CMK (cell line): Measurements from ENCODE around the gene KTN1.

Experiments
- DNase-seq: peaks from one replicate; pipeline ENCODE4 v3.0.0-alpha.2; 2010; ENCODE audit warnings: low read depth

KTN1 gene

DNA sequence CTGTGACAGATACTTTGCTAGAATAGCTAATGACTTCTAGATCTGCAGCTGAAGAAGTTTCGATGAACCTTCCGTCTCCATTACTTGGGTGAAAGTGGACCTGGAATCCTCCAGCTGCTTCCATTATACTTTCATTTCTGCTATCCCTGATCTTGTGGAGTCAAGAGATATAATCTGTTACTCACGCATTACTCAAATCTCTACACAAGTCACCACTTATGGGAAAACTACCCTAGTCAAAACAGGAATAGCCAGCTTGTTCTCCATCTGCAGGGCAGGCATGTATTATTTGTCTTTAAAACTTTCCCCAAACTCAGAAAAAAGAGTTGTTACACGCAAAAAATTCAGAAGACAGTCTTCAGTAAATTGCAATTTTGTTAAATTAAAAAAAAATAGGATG lies 2.8 kb upstream of the KTN1 start:
- DNase-seq = no peak

DNA sequence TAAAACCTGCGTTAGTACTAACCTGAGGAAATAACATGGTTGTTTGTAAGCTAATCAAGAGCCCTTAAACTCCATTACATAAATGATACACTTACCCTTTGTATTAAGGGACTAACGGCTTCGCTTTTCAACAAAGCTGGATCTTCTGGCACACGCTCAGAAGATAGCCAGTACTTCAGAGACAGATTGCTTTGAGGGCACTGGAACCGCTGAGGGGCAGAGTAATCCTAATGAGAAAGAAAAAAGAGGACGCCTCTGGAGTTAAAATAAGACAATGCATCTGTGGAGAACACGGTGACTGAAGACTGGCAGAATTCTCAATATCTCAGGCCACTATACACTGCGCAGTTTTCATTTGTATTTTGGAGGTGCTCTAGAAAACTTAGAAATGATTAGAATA lies 1.5 kb upstream of the KTN1 start:
- no peak for DNase-seq

DNA sequence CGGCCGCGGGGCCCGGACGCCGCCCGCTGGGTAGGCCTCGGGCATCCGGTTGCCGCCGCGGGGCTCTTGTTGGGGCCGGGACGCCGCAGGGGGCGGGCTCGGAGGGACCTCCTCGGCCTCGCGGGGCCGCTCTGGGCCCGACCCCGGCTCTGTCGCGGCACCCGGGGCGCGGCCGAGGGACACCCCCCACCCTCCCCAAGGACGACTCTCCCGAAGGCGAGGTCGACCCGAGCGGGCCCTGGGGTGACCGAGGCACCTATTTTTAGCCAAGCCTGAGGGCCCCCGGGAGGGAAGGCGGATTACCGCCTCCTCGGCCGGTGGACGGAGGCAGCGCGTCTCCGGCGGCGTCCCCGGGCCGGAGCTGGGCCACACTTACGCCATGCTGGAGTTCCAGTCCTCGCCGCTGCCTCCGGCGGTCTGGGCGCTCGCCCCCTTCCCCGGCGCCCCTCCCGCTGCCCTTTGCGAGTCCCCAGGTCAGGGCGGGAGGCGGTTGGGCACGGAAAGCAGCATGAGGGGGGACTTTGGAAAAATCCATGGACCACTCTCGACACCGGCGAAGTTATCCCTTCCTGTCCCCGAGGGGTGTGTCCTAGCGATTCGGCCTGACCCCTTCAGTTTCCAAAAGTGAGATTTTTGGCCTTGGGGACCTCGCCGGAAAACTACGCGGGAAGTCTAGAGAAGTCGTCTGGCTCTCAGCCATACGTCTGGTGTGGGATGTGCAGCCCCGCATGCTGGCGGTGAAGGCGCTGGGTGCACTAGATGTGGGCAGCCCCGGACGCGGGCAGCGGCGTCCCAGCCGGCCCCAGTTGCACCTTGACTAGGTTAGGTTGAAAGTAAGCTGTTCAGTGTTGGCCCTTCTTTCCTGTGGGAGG lies 699 bp downstream of the KTN1 start:
- DNase-seq = no peak

DNA sequence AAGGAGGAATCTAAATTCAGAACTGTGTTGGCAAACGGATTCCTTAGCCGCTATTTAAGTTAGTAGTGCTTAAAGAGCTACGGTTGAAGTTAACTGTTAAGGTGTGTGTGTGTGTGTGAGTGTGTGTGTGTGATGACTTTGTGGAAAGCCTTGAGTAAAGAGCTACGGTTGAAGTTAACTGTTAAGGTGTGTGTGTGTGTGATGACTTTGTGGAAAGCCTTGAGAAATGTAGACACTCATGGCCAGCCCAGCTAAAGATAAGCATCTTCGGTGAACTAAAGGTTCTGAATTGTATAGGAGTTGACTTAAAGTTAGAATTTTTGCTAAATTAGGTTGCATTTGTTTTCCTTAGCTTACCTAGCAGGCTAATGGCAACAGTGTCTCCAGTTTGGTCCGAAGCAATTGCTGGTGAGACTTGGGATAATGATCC lies 1.4 kb downstream of the KTN1 start:
- DNase-seq = no peak

DNA sequence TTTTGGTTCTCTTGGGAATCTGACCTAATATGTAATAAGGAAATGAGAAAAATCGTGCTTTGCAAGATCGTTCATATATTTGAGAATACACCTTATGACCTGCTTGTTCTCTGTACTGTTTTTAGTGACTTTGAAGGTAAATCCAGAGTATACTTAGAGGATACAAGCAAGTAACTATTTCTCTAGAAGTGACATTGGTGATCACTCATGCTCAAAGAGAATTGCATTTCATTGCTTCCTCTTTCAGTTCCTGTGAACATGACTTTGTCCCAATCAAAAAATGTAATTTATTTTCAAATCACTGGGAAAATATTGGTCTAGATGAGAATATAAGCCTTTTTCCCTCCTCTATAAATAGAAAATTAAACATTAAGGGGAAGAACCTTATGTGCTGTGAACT lies 2.7 kb downstream of the KTN1 start:
- no peak for DNase-seq

DNA sequence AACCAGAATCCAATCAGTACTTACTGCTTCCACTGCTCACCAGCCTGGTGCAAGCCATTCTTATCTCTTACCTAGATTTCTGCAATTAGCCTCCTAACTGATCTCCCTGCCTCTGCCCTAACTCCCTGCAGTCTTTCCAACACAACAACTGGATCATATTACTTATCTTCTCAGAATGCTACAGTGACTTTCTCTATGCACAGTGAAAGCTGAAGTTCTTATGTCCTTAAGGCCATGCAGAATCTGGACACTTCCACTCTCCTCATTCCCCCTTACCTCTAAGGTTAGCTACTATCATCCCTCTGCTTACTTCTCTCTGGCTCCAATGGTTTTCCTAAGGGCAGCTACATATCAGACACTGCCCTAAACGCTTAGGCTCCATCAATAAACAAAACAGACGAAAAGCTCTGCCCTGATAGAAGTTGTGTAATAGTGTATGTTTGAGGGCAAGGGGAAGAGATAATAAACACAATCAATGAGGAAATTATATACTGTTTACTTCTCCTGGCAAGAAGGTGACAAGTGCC lies 4.0 kb downstream of the KTN1 start:
- no peak for DNase-seq

DNA sequence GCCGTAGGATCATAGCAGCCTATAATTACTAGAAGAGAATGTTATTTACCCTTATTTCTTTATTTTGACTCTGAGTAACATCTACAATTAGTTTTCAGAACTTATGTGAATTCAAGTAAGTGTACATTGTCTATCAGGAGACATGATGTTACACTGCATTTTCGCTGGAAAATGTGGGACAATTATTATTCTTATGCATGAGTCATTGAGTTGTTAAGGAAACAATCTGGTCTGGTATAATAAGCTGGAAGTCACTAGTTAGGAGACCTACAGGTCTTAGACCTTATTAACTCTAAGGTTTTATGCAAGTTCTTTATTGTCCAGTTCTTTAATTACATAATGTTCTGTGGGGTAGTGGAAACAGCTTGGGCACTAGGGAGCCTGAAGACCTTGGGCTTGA lies 5.8 kb downstream of the KTN1 start:
- DNase-seq = no peak

DNA sequence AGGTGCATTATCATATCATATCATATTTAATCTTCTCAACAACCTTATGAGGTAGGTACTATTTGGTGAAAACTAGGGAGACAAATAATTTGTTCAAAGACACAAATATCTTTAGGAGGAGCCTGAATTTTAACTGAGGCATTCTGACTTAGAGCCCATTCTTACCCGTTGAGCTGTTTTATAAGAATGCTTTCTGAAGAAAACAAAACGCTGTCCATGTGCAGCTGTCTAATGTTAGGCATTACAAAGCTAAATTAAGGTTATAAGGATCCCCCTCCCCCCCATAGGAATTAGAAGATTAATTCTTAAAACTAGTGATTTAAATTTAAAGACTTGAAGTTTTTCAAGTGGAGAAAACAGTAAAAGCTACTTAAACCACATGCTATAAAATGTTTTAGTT lies 6.4 kb downstream of the KTN1 start:
- DNase-seq = no peak

DNA sequence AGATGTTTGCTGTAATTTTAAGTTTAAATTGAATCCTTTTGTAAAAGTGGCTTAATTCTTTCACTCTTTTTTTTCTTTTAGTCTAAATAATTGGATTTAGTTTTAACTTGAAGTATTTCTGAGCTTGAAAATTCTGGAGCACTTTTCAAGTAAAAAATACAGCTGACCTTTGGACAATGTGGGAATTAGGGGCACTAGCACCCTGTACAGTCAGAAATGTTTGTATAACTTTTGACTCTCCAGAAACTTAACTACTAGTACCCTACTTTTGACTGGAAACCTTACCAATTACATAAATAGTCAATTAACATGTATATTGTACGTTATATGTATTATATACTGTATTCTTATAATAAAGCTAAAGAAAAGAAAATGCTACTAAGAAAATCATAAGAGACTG lies 7.8 kb downstream of the KTN1 start:
- DNase-seq = no peak

DNA sequence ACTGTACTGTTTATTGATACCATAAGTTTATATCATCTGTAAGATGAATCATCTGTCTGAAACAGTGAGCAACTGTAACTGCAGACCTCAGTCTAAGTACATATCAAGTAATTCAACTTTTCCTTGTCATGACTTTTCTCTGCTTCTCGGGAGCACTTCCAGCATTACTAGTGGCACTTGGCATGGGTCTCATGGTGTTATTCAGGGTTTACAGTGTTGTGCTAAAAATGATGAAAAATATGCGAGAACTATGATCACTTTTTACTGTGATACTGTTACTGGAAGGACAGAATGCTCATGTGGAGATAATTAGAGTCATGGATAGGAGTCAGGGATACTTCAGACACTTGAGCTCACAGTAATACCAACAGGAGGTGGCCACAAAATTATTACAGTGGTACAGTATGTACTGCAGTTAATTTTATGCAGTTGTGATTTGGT lies 8.3 kb downstream of the KTN1 start:
- no peak for DNase-seq

DNA sequence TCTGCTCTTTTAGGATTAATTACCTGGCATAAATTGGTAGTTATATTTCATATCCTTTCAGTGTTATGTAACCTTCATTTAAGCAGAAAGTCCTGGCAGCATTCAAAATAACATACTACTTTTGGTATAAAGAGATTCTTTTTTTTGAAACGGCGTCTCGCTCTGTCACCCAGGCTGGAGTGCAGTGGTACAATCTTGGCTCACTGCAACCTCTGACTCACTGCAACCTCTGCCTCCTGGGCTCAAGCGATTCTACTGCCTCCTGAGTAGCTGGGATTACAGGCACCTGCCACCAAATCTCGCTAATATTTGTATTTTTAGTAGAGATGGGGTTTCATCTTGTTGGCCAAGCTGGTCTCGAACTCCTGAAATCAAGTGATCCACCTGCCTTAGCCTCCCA lies 9.2 kb downstream of the KTN1 start:
- DNase-seq = no peak

DNA sequence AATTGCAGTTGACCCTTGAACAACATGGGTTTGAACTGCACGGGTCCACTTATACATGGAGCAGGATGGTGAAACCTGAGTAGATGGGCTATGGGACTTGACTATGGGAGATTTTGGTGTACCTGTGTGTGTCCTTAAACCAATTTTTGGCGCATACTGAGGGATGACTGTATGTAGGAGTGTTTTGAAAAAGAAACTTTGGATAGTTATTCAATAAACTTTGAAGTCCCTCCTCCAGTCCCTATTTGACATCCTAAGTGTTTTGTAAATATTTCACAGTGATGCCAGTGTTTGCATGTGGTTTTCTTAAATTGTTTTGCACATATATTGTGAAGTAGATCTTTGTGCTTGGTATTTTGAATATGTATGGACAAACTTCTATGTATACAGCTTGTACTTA lies 12.4 kb downstream of the KTN1 start:
- DNase-seq = no peak

DNA sequence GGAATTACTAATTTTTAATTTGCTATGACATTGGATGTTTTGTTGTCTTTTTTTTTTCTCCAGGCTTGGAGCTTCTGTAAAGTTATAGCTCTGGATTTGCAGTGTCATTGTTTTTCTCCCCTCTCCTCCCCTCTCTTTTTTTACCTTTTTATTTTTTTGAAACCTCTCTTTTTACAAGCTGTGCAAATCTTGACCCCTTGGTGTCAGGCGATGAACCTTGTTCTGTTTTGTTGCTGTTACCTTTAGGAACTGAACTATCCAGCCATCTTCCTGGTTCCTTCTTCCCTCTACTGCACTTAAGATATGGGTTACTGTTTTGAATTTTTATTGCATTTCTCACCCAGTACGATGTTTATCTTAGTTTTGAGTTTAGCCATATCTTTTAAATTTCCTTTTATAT lies 13.7 kb downstream of the KTN1 start:
- no peak for DNase-seq

DNA sequence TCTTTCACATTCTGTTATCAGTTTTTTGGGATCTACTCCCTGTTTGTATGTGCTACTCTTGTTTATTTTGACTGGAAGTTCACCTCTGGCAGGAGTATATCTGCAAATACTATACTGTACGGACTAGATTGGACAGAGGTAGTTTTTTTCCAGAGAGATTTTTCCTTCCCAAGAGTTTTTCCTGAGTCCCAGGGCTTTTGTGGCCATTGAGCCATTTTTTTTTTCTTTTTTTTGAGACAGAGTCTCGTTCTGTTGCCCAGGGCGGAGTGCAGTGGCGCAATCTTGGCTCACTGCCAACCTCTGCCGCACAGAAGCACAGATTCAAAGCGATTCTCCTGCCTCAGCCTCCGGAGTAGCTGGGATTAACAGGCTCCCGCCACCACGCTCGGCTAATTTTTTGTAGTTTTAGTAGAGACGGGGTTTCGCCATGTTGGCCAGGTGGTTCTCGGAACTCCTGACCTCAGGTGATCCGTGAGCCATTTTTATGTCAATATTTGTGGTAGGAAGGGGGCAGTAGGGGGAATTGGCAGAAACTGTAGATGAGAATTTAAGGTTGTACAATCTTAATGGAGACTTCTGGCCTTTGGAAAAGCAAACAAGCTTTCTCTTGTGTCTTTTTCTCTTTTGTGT lies 19.4 kb downstream of the KTN1 start:
- no peak for DNase-seq

DNA sequence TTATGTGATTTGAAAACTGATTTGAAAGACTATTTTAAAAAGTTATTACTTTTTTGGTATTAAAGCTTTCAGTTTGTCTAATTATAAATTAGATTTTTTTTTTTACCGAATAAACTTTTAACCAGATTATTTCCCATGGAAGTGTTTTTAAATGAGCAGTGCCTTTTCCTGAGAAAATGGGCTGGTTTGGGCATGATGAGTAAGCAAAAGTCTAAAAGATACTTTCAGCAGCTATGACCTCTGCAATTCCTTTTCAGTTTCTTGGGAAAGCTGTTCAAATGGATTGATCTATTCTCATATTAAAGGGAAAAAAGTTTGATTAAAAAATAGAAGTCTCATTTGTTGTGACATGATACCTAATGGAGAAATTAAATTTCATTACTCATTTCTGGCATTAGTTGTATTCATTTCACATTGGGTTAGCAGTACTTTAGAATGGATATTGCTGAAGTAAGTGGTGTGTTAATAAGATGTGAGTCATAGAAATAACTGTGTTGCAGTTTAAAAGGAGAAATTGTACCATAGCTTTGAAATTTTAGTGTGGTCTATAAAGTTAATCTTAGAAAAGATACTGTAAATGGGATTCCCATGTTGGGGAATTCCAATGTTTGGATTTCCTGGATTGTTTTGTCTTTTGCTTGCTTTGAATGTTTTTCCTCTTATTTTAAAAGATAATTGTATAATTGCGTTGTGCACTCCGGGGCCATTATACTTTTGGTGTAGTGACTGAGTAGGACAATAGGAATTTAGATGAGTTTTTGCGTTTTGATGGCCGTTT lies 21.0 kb downstream of the KTN1 start:
- no peak for DNase-seq

DNA sequence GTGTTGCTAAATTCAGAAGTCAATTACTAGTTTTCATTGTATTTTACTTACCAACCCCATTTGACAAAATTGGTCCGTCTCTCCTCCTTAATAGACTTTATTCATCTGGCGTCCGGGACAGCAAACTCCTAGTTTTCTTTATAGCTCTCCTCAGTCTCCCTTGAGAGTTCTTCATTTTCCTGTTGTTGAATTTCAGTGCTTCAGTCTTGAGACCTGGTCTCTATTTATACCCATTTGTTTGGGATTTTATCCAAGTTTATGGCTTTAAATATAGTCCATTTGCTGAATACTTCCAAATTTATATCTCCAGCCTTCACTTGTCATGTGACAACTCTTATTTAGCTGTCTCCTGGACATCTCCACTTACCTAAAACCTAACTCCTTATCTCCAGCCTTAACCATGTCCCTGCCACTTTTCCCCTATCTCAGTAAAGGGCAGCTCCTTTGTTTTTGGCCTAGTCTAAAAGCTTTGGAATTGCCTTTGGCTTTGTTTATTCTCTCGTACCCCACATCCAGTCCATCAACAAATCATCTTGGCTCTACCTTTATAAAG lies 23.5 kb downstream of the KTN1 start:
- DNase-seq = no peak

DNA sequence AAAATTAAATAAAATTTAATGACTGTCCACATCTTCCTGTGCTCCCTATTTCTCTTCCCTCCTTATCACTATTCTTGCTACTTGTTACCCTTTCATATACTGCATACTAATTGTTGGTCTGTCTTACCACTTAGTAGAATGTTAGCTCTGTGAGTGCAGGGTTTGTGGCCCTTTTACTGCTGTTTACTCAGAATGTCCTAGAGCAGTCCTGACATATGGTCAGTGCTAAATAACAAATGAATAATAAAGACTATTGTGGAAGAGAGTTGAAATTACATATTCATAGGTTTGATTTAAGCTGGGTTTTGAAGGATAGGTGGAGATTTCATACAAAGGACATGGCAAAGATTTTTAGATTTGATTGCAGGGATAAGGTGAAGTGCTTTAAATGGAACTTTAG lies 24.5 kb downstream of the KTN1 start:
- DNase-seq = no peak

DNA sequence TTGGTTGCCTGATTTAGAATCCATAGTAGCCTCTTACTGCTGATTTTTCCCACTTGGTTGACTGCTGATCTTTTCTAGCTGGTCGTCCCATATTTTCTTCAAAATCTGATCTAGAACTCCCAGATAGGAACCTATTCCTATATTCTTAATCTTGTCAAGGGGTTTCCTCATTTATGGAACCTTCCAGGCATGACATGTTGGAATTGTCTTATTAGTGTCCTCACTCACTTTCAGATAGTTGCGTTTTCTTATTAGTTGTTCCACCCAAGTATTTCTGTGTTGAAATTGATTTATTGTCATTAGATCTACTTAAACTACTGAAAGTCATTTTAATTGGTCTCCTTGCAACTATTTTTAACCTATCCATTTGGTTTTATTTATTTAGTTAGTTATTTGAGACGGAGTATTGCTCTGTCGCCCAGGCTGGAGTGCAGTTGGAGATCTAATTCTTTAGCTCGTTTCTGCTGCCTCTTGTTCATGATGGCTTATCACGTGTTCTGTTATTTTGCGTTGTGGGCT lies 25.0 kb downstream of the KTN1 start:
- no peak for DNase-seq

DNA sequence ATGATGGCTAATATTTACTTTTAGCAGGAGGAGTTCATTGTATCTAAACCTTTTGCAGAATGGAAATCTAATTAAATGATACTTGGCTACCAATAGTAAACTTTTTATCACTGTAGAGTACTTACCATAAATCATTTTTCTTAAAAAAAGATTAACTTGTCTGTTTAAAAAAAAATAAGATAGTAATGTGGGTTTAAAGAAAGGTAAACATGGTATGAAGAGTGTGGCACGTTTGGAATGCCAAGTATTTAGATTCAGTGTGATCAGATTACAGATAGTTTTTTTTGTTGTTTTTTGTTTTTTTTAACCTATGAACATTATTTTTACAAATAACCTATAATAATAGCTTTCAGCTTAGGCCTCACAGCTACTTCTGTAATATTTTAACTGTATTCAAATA lies 25.8 kb downstream of the KTN1 start:
- no peak for DNase-seq

DNA sequence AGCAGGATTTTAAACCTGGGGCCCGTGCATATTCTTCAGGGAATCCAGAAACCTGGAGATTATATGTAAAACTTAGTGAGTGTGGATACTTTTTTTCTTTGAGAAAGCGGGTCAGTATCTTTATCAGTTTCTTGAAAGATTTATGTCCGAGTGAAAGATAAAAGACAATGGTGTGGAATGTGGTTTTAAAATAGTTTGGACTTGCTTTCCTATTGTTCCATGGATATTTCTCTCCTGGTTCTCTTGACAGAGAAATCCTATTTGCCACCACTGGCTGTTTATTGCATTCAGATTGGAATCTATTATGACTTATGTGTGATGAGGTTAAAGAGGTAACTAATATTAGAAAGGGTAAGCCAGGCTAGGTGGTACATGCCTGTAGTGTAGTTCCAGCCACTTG lies 27.4 kb downstream of the KTN1 start:
- DNase-seq = no peak

DNA sequence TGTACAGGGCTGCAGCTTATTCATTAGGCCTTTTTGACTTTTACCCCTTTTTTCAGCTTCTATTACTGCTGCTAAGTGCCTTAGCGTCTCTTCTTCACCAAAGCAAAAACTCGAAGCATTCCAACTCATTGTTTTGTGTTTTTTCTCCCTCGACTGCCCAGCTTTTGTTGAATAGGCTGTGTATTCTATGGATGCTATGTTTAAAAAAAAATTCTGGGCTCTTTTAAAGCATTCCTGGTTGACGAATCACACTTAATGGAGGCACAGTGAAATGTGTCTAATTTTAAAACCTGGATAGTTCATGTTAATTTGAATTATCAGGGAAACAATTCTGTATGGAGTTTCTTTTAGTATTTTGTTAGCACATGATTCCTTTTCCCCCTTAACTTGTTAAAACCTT lies 29.7 kb downstream of the KTN1 start:
- DNase-seq = no peak

DNA sequence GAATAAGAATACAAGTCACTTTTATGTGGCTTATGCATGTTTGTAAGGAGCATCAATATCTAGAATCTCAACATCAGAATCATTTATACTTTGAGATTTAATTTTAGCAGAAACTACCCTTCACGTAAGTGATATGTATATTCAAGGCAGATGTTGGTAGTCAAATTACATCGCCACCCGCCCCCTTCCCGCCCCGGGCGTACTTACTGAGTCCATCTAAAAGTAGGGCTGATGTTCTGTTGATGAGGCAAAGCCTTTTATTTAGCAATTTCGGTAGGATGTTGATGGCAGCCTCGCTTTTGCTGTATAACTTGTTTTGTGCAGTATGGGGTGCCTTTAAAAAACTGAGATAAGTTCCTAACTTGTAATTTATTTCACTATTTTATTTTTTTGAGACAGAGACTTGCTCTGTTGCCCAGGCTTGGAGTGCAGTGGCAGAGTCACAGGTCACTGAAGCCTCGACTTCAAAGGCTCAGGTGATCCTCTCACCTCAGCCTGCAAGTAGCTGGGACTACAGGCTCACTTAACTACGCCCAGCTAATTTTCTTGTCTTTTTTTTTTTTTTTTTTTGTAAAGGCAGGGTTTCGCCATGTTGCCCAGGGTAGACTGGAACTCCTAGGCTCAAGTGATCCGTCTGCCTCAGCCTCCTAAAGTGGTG lies 30.8 kb downstream of the KTN1 start:
- DNase-seq = no peak
